Measurements from ENCODE around the gene RPN1. TPM values are rescaled to one million over a fixed set of nuclear protein-coding genes. Genes with fewer than 3 reads are reported as not detected.

RPN1 gene
- 100 to 1,000 TPM; 121 to 127 TPM for total RNA-seq
- 100 to 1,000 TPM; 249 to 320 TPM for polyA plus RNA-seq

- intact Hi-C loops (cut with micrococcal nuclease), result loop anchor here (1.0 to 5.0 kb wide), 4 partner anchors 30 to 598 kb away; partner anchors contain the start of genes ACAD9 and SEC61A1
- no peaks in the 10 kb centered on the region for H3K36me3 ChIP-seq (ENCODE audit: insufficient read depth, low read length)
- Mint-ChIP-seq H3K27ac (peak within 1 kb of the TSS; percentile 88 to 96 (median 93)), H3K27me3 (no peaks in the 10 kb centered on the region), H3K4me3 (peak within 1 kb of the TSS; percentile 85 to 94 (median 88)), H3K9me3 (no peaks in the 10 kb centered on the region), H3K4me1 (peaks cover 24 to 54% (median 34%) of the 10 kb centered on the region in 4 donors), H3K36me3 (peaks cover 0 to 6% of the 10 kb centered on the region in 2 donors)
- POLR2A ChIA-PET (ENCODE audit: partially characterized antibody), result interaction anchor here (0.6 to 3.5 kb wide), 11 partner anchors 9 to 790 kb away, joined by 3 to 41 read pairs (median 5); partner anchors contain the start of genes ACAD9, IFT122 and MBD4
- H3K4me1 ChIP-seq (ENCODE audit: insufficient read depth, low read length), result peaks cover 26% of the 10 kb centered on the region
- peak within 1 kb of the TSS; percentile 84 to 89 for H3K4me3 ChIP-seq (ENCODE audit: low read length in 2 of 2)
- no peaks in the 10 kb centered on the region for H3K9me3 ChIP-seq (ENCODE audit: control insufficient read depth in 1 of 2, low read length in 2 of 2)
- CTCF ChIA-PET (ENCODE audit: partially characterized antibody), result interaction anchor here (0.6 to 3.3 kb wide), 7 partner anchors 13 to 520 kb away, joined by 3 to 20 read pairs (median 4); no protein-coding TSS in a partner anchor
- H3K27me3 ChIP-seq (ENCODE audit: insufficient read depth, low read length), result no peaks in the 10 kb centered on the region
- DNase-seq, result peak; percentile 96 to 99 (median 97)
- H3K27ac ChIP-seq (ENCODE audit: low read depth, low read length), result peak within 1 kb of the TSS; percentile 92
These were observed at the start of gene RPN1 for GRCh38 chr3:128650096-128651050. Gene RPN1, minus strand, starts transcription at chr3:128650818. Its CDS starts 18 bp downstream, at chr3:128650800.

GRCh38 chr3:128698211-128699047 is 47.8 kb upstream of the RPN1 start:
- Histone ChIP-seq H3K4me1 (ENCODE audit: insufficient read depth, low read length) (no peaks in the 10 kb centered on the region), H3K27ac (ENCODE audit: low read depth, low read length) (no peak overlapping the region), H3K36me3 (ENCODE audit: insufficient read depth, low read length) (no peaks in the 10 kb centered on the region), H3K4me3 (ENCODE audit: low read length in 2 of 2) (peak overlapping the region in 1 of 2 donors; percentile 35), H3K27me3 (ENCODE audit: insufficient read depth, low read length) (no peaks in the 10 kb centered on the region), H3K9me3 (ENCODE audit: control insufficient read depth in 1 of 2, low read length in 2 of 2) (no peaks in the 10 kb centered on the region)
- DNase-seq, result peak in 2 of 5 donors; percentile 14 to 21
- no peaks in the 10 kb centered on the region for H3K9me3 Mint-ChIP-seq
- no peaks in the 10 kb centered on the region for H3K36me3 Mint-ChIP-seq
- H3K4me3 Mint-ChIP-seq, result peak overlapping the region; percentile 61 to 82 (median 79)
- ChIA-PET POLR2A (ENCODE audit: partially characterized antibody) (interaction anchor here (1.1 kb wide), 1 partner anchor 18 kb away, joined by 3 read pairs; no protein-coding TSS in a partner anchor), CTCF (ENCODE audit: partially characterized antibody) (interaction anchor here (1.2 to 1.4 kb wide), 3 partner anchors 9 to 147 kb away, joined by 3 to 4 read pairs (median 3); no protein-coding TSS in a partner anchor)
- H3K27me3 Mint-ChIP-seq, result no peaks in the 10 kb centered on the region
- peaks cover 0 to 1% (median 0%) of the 10 kb centered on the region in 4 donors for H3K4me1 Mint-ChIP-seq
- H3K27ac Mint-ChIP-seq, result peak overlapping the region in 3 of 7 donors; percentile 64 to 78 (median 64)
- intact Hi-C loops (cut with micrococcal nuclease), result loop anchor here (2.0 kb wide), 1 partner anchor 18 kb away; no protein-coding TSS in a partner anchor

GRCh38 chr3:128697341-128697740 is 46.7 kb upstream of the RPN1 start:
- H3K9me3 ChIP-seq (ENCODE audit: control insufficient read depth in 1 of 2, low read length in 2 of 2), result no peaks in the 10 kb centered on the region
- no peaks in the 10 kb centered on the region for H3K27me3 Mint-ChIP-seq
- H3K4me3 Mint-ChIP-seq, result peak overlapping the region in 5 of 8 donors; percentile 13 to 49 (median 46)
- H3K27ac ChIP-seq (ENCODE audit: low read depth, low read length), result no peak overlapping the region
- H3K9me3 Mint-ChIP-seq, result no peaks in the 10 kb centered on the region
- CTCF ChIA-PET (ENCODE audit: partially characterized antibody), result interaction anchor here (0.9 to 1.2 kb wide), 2 partner anchors 17 to 97 kb away, joined by 3 to 4 read pairs; no protein-coding TSS in a partner anchor
- DNase-seq, result no peak
- POLR2A ChIA-PET (ENCODE audit: partially characterized antibody), result no interaction called here
- H3K36me3 ChIP-seq (ENCODE audit: insufficient read depth, low read length), result no peaks in the 10 kb centered on the region
- no peaks in the 10 kb centered on the region for H3K36me3 Mint-ChIP-seq
- H3K27me3 ChIP-seq (ENCODE audit: insufficient read depth, low read length), result no peaks in the 10 kb centered on the region
- intact Hi-C loops (cut with micrococcal nuclease), result no loop called here
- H3K27ac Mint-ChIP-seq, result no peak overlapping the region
- H3K4me1 ChIP-seq (ENCODE audit: insufficient read depth, low read length), result no peaks in the 10 kb centered on the region
- peaks cover 0 to 1% (median 0%) of the 10 kb centered on the region in 4 donors for H3K4me1 Mint-ChIP-seq
- H3K4me3 ChIP-seq (ENCODE audit: low read length in 2 of 2), result no peak overlapping the region

- H3K27ac Mint-ChIP-seq, result no peak overlapping the region
These were observed 43.1 kb upstream of the RPN1 start for GRCh38 chr3:128693696-128694095.

GRCh38 chr3:128689060-128689459 is 38.4 kb upstream of the RPN1 start:
- Mint-ChIP-seq H3K4me1 (peaks cover 5 to 7% (median 7%) of the 10 kb centered on the region in 4 donors), H3K36me3 (no peaks in the 10 kb centered on the region), H3K4me3 (no peak overlapping the region), H3K9me3 (peaks cover 0 to 2% (median 0%) of the 10 kb centered on the region in 8 donors), H3K27me3 (no peaks in the 10 kb centered on the region), H3K27ac (peak overlapping the region in 1 of 7 donors; percentile 30)
- Histone ChIP-seq H3K4me1 (ENCODE audit: insufficient read depth, low read length) (peaks cover 8% of the 10 kb centered on the region), H3K9me3 (ENCODE audit: control insufficient read depth in 1 of 2, low read length in 2 of 2) (no peaks in the 10 kb centered on the region), H3K27me3 (ENCODE audit: insufficient read depth, low read length) (no peaks in the 10 kb centered on the region), H3K4me3 (ENCODE audit: low read length in 2 of 2) (no peak overlapping the region), H3K36me3 (ENCODE audit: insufficient read depth, low read length) (no peaks in the 10 kb centered on the region), H3K27ac (ENCODE audit: low read depth, low read length) (no peak overlapping the region)
- intact Hi-C loops (cut with micrococcal nuclease), result no loop called here
- DNase-seq, result no peak
- ChIA-PET POLR2A (ENCODE audit: partially characterized antibody) (interaction anchor here (0.5 to 1.6 kb wide), 4 partner anchors 7 to 38 kb away, joined by 3 to 8 read pairs (median 4); no protein-coding TSS in a partner anchor), CTCF (ENCODE audit: partially characterized antibody) (interaction anchor here (1.1 to 1.5 kb wide), 3 partner anchors 8 to 17 kb away, joined by 3 to 10 read pairs (median 3); no protein-coding TSS in a partner anchor)

More at GRCh38 chr3:128693696-128694095, 43.1 kb upstream of the RPN1 start:
- Histone ChIP-seq H3K27ac (ENCODE audit: low read depth, low read length) (no peak overlapping the region), H3K27me3 (ENCODE audit: insufficient read depth, low read length) (no peaks in the 10 kb centered on the region), H3K4me3 (ENCODE audit: low read length in 2 of 2) (no peak overlapping the region), H3K4me1 (ENCODE audit: insufficient read depth, low read length) (no peaks in the 10 kb centered on the region), H3K9me3 (ENCODE audit: control insufficient read depth in 1 of 2, low read length in 2 of 2) (no peaks in the 10 kb centered on the region), H3K36me3 (ENCODE audit: insufficient read depth, low read length) (no peaks in the 10 kb centered on the region)
- Mint-ChIP-seq H3K36me3 (no peaks in the 10 kb centered on the region), H3K4me3 (no peak overlapping the region), H3K27me3 (no peaks in the 10 kb centered on the region), H3K9me3 (peaks cover 0 to 2% (median 0%) of the 10 kb centered on the region in 8 donors), H3K4me1 (peaks cover 0 to 1% (median 0%) of the 10 kb centered on the region in 4 donors)
- POLR2A ChIA-PET (ENCODE audit: partially characterized antibody), result no interaction called here
- no peak for DNase-seq
- intact Hi-C loops (cut with micrococcal nuclease), result no loop called here
- CTCF ChIA-PET (ENCODE audit: partially characterized antibody), result no interaction called here

GRCh38 chr3:128686465-128686864 is 35.8 kb upstream of the RPN1 start:
- Mint-ChIP-seq H3K4me3 (no peak overlapping the region), H3K9me3 (peaks cover 0 to 2% (median 0%) of the 10 kb centered on the region in 8 donors), H3K36me3 (no peaks in the 10 kb centered on the region), H3K4me1 (peaks cover 8 to 15% (median 9%) of the 10 kb centered on the region in 4 donors), H3K27me3 (no peaks in the 10 kb centered on the region), H3K27ac (no peak overlapping the region)
- Histone ChIP-seq H3K4me1 (ENCODE audit: insufficient read depth, low read length) (peaks cover 14% of the 10 kb centered on the region), H3K27ac (ENCODE audit: low read depth, low read length) (no peak overlapping the region), H3K9me3 (ENCODE audit: control insufficient read depth in 1 of 2, low read length in 2 of 2) (no peaks in the 10 kb centered on the region), H3K4me3 (ENCODE audit: low read length in 2 of 2) (no peak overlapping the region), H3K27me3 (ENCODE audit: insufficient read depth, low read length) (no peaks in the 10 kb centered on the region), H3K36me3 (ENCODE audit: insufficient read depth, low read length) (no peaks in the 10 kb centered on the region)
- intact Hi-C loops (cut with micrococcal nuclease), result no loop called here
- DNase-seq, result no peak
- ChIA-PET CTCF (ENCODE audit: partially characterized antibody) (interaction anchor here (0.6 kb wide), 1 partner anchor 53 kb away, joined by 4 read pairs; no protein-coding TSS in a partner anchor), POLR2A (ENCODE audit: partially characterized antibody) (interaction anchor here (1.3 kb wide), 1 partner anchor 118 kb away, joined by 3 read pairs; no protein-coding TSS in a partner anchor)

Data from CD4-positive, alpha-beta memory T cell (primary cell).